ENCODE data around the gene DECR2. TPM values are rescaled to one million over a fixed set of nuclear protein-coding genes. Genes with fewer than 3 reads are reported as not detected.

Gene DECR2
- total and polyA plus RNA-seq, 2 of the 13 experiments (the other 11 are each of a cell fraction or from before 2014, with no cell fraction given), result 36.3 to 44.6 TPM

- TF ChIP-seq, protein P1, sequence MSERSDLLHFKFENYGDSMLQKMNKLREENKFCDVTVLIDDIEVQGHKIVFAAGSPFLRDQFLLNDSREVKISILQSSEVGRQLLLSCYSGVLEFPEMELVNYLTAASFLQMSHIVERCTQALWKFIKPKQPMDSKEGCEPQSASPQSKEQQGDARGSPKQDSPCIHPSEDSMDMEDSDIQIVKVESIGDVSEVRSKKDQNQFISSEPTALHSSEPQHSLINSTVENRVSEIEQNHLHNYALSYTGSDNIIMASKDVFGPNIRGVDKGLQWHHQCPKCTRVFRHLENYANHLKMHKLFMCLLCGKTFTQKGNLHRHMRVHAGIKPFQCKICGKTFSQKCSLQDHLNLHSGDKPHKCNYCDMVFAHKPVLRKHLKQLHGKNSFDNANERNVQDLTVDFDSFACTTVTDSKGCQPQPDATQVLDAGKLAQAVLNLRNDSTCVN (CRISPR knock-in tag; IDR thresholded peaks at IDR 0.05; ENCODE audit: borderline replicate concordance), result peak; percentile 49; the same call in 1 of the 2 replicates
- TF ChIP-seq ATF7-NPFF (CRISPR knock-in tag; IDR thresholded peaks at IDR 0.05; ENCODE audit: low read depth) (peak; percentile 78; the same call in 1 of the 2 replicates), SALL1 (CRISPR knock-in tag; IDR thresholded peaks at IDR 0.05) (peak; percentile 90)
- TF ChIP-seq, protein P2, sequence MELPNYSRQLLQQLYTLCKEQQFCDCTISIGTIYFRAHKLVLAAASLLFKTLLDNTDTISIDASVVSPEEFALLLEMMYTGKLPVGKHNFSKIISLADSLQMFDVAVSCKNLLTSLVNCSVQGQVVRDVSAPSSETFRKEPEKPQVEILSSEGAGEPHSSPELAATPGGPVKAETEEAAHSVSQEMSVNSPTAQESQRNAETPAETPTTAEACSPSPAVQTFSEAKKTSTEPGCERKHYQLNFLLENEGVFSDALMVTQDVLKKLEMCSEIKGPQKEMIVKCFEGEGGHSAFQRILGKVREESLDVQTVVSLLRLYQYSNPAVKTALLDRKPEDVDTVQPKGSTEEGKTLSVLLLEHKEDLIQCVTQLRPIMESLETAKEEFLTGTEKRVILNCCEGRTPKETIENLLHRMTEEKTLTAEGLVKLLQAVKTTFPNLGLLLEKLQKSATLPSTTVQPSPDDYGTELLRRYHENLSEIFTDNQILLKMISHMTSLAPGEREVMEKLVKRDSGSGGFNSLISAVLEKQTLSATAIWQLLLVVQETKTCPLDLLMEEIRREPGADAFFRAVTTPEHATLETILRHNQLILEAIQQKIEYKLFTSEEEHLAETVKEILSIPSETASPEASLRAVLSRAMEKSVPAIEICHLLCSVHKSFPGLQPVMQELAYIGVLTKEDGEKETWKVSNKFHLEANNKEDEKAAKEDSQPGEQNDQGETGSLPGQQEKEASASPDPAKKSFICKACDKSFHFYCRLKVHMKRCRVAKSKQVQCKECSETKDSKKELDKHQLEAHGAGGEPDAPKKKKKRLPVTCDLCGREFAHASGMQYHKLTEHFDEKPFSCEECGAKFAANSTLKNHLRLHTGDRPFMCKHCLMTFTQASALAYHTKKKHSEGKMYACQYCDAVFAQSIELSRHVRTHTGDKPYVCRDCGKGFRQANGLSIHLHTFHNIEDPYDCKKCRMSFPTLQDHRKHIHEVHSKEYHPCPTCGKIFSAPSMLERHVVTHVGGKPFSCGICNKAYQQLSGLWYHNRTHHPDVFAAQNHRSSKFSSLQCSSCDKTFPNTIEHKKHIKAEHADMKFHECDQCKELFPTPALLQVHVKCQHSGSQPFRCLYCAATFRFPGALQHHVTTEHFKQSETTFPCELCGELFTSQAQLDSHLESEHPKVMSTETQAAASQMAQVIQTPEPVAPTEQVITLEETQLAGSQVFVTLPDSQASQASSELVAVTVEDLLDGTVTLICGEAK (IDR thresholded peaks at IDR 0.05), result no peak
- TF ChIP-seq, protein P2 (CRISPR knock-in tag; IDR thresholded peaks at IDR 0.05), result peak; percentile 77; the same call in 1 of the 2 replicates
- TF ChIP-seq, protein P3, sequence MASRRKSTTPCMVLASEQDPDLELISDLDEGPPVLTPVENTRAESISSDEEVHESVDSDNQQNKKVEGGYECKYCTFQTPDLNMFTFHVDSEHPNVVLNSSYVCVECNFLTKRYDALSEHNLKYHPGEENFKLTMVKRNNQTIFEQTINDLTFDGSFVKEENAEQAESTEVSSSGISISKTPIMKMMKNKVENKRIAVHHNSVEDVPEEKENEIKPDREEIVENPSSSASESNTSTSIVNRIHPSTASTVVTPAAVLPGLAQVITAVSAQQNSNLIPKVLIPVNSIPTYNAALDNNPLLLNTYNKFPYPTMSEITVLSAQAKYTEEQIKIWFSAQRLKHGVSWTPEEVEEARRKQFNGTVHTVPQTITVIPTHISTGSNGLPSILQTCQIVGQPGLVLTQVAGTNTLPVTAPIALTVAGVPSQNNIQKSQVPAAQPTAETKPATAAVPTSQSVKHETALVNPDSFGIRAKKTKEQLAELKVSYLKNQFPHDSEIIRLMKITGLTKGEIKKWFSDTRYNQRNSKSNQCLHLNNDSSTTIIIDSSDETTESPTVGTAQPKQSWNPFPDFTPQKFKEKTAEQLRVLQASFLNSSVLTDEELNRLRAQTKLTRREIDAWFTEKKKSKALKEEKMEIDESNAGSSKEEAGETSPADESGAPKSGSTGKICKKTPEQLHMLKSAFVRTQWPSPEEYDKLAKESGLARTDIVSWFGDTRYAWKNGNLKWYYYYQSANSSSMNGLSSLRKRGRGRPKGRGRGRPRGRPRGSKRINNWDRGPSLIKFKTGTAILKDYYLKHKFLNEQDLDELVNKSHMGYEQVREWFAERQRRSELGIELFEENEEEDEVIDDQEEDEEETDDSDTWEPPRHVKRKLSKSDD (CRISPR knock-in tag; IDR thresholded peaks at IDR 0.05; ENCODE audit: low read depth), result peak; percentile 62; the same call in 1 of the 2 replicates
Measured at GRCh38 chr16:361872-362701, 39.6 kb upstream of the DECR2 start (continued).

All from HepG2 (cell line).